ENCODE measurements around the gene TRPC4.

Gene TRPC4

DNA sequence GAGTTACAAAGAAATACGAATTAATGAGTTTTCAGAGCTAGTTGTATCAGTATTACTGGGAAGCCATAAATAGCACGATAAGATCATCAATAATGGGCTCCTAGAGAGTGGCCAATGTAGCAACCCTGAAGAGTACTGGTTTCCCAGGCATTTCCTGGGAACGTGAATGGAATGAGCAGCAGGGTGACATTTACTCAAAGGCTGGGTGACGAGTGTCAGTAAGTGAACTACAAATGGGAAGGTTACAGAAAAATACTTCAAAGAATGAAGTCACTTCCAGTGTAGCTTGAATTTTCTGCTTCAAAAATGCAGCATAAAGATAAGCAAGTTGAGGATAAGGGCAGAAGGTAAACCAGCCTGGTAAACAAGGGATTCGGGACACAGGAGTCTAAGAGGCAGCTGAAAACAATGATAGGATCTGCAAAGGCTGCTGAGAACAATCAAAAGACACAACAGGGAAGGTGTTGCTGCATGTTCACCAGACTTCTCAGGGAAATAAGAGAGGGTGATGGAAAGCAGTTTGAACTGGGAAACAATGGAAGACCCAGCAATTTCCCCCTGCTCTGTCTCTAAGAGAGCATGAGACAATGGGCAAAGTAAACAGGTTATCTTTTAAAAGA lies 222.4 kb downstream of the TRPC4 start:
- Histone ChIP-seq H2AFZ (ENCODE audit: low read length) (no peak overlapping the region), H3K36me3 (replicated peaks; ENCODE audit: insufficient read depth, low read length) (no peaks in the 10 kb centered on the region)
- TF ChIP-seq EZH2 (optimal IDR thresholded peaks at IDR 0.05; ENCODE audit: low read depth, low read length): no peak
- TF ChIP-seq, protein P1, sequence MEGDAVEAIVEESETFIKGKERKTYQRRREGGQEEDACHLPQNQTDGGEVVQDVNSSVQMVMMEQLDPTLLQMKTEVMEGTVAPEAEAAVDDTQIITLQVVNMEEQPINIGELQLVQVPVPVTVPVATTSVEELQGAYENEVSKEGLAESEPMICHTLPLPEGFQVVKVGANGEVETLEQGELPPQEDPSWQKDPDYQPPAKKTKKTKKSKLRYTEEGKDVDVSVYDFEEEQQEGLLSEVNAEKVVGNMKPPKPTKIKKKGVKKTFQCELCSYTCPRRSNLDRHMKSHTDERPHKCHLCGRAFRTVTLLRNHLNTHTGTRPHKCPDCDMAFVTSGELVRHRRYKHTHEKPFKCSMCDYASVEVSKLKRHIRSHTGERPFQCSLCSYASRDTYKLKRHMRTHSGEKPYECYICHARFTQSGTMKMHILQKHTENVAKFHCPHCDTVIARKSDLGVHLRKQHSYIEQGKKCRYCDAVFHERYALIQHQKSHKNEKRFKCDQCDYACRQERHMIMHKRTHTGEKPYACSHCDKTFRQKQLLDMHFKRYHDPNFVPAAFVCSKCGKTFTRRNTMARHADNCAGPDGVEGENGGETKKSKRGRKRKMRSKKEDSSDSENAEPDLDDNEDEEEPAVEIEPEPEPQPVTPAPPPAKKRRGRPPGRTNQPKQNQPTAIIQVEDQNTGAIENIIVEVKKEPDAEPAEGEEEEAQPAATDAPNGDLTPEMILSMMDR (IDR thresholded peaks at IDR 0.05; ENCODE audit: low read length): no peak
- TF ChIP-seq EZH2phosphoT487 (IDR thresholded peaks at IDR 0.05; ENCODE audit: low read length): no peak

DNA sequence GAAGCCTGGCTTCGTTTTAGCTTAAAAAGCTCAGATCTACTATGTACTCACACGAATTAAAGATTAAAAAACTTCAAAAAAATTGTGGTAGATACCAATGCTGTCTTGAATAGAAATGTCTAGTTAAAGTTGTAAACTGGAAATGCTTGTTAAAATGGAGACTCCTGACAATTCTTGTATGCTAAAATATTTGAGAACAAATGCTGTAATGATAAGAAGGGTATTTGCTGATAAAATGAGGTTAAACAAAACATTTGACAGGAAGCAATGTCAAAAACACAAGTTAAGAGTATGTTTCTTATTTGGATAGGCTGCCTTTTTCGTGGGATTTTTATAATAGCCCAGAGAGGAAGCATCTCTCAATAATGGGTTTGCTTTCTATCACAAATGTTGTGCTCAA lies 223.0 kb downstream of the TRPC4 start:
- DNase-seq: no peak
- Histone ChIP-seq H4K20me1 (ENCODE audit: insufficient read depth, low read length) (no peaks in the 10 kb centered on the region), H3K9ac (ENCODE audit: low read length) (no peak overlapping the region), H3K27me3 (replicated peaks; ENCODE audit: insufficient read depth, low read length) (no peaks in the 10 kb centered on the region), H3K4me3 (ENCODE audit: low read length) (no peak overlapping the region), H3F3A (ENCODE audit: insufficient read depth, low read length) (no peaks in the 10 kb centered on the region), H3K4me2 (ENCODE audit: low read depth, low read length) (no peak overlapping the region), H3K9me3 (replicated peaks; ENCODE audit: insufficient read depth, low read length) (no peaks in the 10 kb centered on the region), H3K27ac (ENCODE audit: low read length) (no peak overlapping the region), H2AFZ (ENCODE audit: low read length) (no peak overlapping the region), H3K36me3 (replicated peaks; ENCODE audit: insufficient read depth, low read length) (no peaks in the 10 kb centered on the region), H3K79me2 (ENCODE audit: low read length) (no peaks in the 10 kb centered on the region), H3K4me1 (ENCODE audit: low read length) (no peaks in the 10 kb centered on the region), H3K9me2 (replicated peaks; ENCODE audit: insufficient read depth, low read length) (no peaks in the 10 kb centered on the region)
- TF ChIP-seq EZH2phosphoT487 (IDR thresholded peaks at IDR 0.05; ENCODE audit: low read length) (no peak), EZH2 (optimal IDR thresholded peaks at IDR 0.05; ENCODE audit: low read depth, low read length) (no peak)
- TF ChIP-seq, protein P1 (IDR thresholded peaks at IDR 0.05; ENCODE audit: low read length): no peak

More for the DNA sequence above, 222.4 kb downstream of the TRPC4 start:
- Histone ChIP-seq H4K20me1 (ENCODE audit: insufficient read depth, low read length) (no peaks in the 10 kb centered on the region), H3K9ac (ENCODE audit: low read length) (no peak overlapping the region), H3K79me2 (ENCODE audit: low read length) (no peaks in the 10 kb centered on the region), H3K4me2 (ENCODE audit: low read depth, low read length) (no peak overlapping the region), H3F3A (ENCODE audit: insufficient read depth, low read length) (no peaks in the 10 kb centered on the region), H3K27ac (ENCODE audit: low read length) (no peak overlapping the region), H3K4me1 (ENCODE audit: low read length) (no peaks in the 10 kb centered on the region), H3K27me3 (replicated peaks; ENCODE audit: insufficient read depth, low read length) (no peaks in the 10 kb centered on the region), H3K9me3 (replicated peaks; ENCODE audit: insufficient read depth, low read length) (no peaks in the 10 kb centered on the region), H3K4me3 (ENCODE audit: low read length) (no peak overlapping the region), H3K9me2 (replicated peaks; ENCODE audit: insufficient read depth, low read length) (no peaks in the 10 kb centered on the region)
- DNase-seq: no peak

DNA sequence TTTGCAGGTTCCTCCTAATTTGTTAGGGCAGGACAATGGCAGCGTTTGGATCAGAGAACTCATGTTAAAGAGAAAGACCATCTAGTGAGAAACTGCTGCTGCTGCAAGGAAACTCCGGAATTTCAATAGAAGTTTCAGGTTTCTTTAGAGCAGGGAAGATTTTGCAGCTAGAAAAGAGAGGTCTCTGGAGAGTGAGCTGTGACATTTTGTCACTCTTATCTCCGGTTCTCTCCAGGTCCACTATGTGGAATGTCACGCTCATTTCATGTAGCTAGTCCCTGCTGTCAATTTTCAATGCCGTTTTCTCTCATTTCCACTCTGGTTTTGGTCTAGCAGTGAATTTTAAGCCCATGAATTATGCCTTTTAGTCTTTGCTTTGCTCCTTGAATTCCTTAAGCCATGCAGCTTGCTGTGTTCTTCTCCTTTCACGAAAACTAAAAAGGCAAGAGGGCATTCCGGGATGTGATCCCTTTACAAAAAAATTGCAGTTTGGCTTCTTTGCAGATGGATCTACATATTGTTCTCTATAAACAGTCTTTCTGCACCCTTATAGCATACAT lies 224.3 kb downstream of the TRPC4 start:
- H3F3A ChIP-seq (ENCODE audit: insufficient read depth, low read length): no peaks in the 10 kb centered on the region
- DNase-seq: no peak
- no peak overlapping the region for H3K4me2 ChIP-seq (ENCODE audit: low read depth, low read length)
- no peaks in the 10 kb centered on the region for H4K20me1 ChIP-seq (ENCODE audit: insufficient read depth, low read length)
- TF ChIP-seq, protein P1 (IDR thresholded peaks at IDR 0.05; ENCODE audit: low read length): no peak
- H3K9me3 ChIP-seq (replicated peaks; ENCODE audit: insufficient read depth, low read length): no peaks in the 10 kb centered on the region
- no peak overlapping the region for H3K27ac ChIP-seq (ENCODE audit: low read length)
- H3K36me3 ChIP-seq (replicated peaks; ENCODE audit: insufficient read depth, low read length): no peaks in the 10 kb centered on the region
- H3K27me3 ChIP-seq (replicated peaks; ENCODE audit: insufficient read depth, low read length): no peaks in the 10 kb centered on the region
- H3K4me3 ChIP-seq (ENCODE audit: low read length): no peak overlapping the region
- no peak overlapping the region for H3K9ac ChIP-seq (ENCODE audit: low read length)
- no peaks in the 10 kb centered on the region for H3K4me1 ChIP-seq (ENCODE audit: low read length)
- H2AFZ ChIP-seq (ENCODE audit: low read length): no peak overlapping the region
- no peaks in the 10 kb centered on the region for H3K9me2 ChIP-seq (replicated peaks; ENCODE audit: insufficient read depth, low read length)
- H3K79me2 ChIP-seq (ENCODE audit: low read length): no peaks in the 10 kb centered on the region

Data from MM.1S (cell line).